NT2/D1 (cell line): Measurements from ENCODE around the gene CGB5.

ENCODE experiments used
- SUZ12 ChIP-seq: IDR thresholded peaks from 2 replicates; pipeline ENCODE4 v1.6.1; 2011; ENCODE audit not compliant: insufficient read length, insufficient read depth; ENCODE audit errors: extremely low read depth
- YY1 ChIP-seq: IDR thresholded peaks from 2 replicates; pipeline ENCODE4 v1.6.1; 2011; ENCODE audit not compliant: insufficient read length, insufficient read depth
- ZNF274 ChIP-seq: IDR thresholded peaks from 2 replicates; pipeline ENCODE4 v1.6.1; 2011; ENCODE audit warnings: mild to moderate bottlenecking, low read depth, low read length

DNA sequence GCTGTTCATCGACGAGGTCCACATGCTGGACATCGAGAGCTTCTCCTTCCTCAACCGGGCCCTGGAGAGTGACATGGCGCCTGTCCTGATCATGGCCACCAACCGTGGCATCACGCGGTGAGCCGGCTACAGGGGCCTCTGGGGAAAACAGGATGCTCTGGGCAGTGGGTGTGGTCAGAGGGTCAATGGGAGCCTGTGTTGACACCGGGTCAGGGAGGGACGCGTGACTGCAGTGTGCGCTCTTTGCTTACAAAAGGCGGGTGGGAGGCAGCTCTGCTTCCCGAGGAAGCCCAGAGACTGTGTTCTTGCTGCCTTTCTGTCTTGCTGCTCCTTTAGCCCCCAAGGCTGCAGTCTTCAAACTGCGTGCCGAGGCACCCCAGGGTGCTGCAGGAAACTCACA is 32.5 kb upstream of the CGB5 start:
- no peak for TF ChIP-seq SUZ12
- TF ChIP-seq YY1, result no peak
- no peak for TF ChIP-seq ZNF274
